HG02973 (cell line): ENCODE data around the gene GRB7.
"Not testable (repeated sequence)": the region's sequence is repeated elsewhere in the genome, so short reads cannot be mapped to it uniquely, and the experiment has no call there.

Experiments
- ATAC-seq: cut with Tn5 transposase; IDR thresholded peaks from one replicate; pipeline ENCODE4 v1.9.1; 2021; ENCODE audit warnings: moderate library complexity; ENCODE audit not compliant: unreplicated experiment

Gene GRB7

DNA sequence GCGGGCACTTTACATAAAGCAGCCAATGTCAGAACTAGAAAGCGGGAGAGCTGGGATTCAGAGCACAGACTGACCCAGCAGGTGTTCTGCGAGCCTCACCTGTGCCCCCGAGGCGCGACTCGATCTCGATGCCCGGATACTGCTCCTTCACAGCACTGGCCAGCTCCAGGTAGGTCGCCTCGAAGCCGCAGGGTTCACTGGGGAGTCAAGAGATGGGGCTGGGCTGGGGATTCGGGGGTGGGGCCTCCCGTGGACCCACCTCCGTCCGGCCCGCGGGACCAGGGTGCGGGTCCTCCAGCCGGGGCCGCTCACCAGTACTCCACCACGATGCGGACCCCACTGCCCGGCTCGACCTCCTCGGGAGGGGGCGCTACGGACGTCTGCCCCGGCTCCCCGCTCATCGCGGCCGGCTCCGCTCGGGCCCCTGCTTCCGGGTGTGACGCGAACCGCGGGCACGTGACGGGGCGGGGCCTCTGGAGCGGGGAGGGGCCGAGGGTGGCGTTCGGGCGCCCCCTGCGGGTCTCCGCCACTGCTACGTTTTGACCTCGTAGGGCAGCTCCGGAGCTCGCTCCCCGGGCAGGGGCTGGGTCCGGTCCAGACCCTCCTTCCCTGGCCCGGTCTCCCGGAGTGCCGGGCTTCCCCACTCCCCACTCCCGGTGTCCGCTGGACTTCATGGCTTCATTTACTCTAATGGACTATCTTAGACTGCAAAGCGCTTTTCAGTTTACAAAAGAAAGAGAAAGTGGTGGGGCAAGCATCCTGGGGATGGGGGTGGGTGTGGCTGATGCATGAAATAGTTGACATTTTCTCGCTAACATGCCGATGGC, 7.4 kb upstream of the GRB7 start, which contains the start of gene MIEN1:
MIEN1 (minus strand) TSS at position 438 of the 827 bp plus-strand sequence; CDS start at position 401, 37 bp downstream.
- ATAC-seq: peak; percentile 82

DNA sequence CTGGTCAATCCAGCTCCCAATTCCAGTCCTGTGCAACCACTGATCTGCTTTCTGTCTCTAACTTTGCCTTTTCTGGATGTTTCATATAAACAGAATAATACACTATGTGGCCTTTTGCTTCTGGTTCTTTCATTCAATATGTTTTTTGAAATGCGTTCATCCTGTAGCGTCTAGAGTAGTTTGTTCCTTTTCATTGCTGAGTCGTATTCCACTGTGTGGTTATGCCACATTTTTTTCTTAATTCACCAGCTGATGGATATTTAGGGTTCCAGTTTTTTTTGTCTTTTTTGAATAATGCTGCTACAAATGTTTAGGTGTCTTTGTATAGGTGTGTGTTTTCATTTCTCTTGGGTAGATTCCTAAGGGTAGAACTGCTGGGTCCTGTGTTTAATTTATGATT, 5.2 kb upstream of the GRB7 start:
- no peak for ATAC-seq

DNA sequence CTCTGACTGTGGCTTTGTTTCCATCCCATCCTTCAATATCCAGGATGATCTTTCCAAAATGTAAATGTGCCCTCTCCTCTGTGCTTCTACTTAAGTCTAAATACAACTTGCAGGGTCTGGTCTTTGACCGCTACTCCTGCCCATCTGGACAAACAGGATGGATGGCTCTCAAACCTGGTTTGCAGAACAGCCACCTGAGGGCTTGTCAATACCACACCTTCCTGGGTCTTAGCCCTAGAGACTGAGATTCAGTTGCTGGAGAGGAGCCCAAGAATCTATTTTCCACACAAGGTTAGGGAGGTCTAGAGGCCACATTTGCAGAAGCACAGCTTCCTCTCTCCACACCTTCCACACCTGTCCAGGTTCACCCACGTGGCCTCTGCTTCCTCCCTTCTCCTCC, 1.9 kb upstream of the GRB7 start:
- no peak for ATAC-seq

DNA sequence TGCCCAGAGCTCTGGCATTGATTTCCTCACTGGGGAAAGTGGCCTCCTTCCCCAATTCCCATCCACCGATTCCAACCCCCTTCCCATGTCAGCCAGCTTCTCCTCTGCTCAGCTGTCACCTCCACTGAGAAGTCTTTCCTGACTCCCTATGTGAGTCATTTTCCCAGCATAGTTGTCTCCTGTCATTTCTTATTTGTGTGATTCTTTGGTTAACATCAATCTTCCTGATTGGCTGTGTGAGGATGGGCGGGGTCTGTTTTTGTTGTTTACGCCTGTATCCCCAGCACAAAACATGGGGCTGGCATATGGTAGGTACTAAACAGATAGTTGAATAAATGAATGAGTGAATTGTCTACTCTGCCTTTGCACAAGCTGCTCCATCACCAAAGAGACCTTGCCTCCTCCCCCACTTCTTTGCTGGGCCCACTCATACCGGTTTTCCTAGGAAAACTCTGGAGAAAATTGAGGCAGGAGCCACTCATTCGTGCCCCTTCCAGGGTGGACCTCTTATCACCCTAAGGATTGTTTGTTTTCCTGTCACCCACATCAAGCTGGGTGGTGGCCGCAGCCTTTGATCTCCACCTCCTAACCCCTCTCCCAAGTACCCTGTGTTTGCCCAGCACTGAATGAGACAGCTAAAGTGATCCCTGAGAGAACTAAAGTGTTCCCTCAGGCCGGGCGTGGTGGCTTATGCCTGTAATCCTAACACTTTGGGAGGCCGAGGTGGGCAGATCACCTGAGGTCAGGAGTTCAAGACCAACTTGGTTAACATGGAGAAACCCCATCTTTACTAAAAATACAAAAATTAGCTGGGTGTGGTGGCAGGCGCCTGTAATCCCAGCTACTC, 1.2 kb upstream of the GRB7 start:
- no peak for ATAC-seq

DNA sequence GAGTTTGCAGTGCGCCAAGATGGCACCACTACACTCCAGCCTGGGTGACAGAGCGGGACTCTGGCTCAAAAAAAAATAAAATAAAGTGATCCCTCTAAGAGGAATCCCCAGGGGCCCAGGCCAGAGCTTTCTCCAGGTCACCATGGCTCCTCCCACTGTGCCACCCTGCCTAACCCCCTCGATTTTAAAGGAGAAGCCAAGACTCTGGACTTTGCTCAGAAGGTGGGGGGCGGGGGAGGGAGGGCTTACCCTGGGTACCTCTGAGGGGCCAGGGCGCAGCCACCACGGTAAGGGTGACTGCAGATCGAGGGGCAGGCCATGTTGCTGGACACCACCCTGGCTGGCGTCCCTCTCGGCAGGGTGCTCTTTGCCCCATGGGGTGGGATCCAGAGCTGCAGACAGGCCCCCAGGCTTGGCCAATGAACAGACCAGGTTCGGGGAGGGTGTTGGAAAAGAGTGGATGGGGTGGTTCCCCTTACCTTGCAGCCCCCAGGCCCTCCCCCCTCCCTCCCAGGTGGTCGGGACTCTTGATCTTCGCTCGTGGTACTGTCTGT, 455 bp upstream of the GRB7 start:
- no peak for ATAC-seq

DNA sequence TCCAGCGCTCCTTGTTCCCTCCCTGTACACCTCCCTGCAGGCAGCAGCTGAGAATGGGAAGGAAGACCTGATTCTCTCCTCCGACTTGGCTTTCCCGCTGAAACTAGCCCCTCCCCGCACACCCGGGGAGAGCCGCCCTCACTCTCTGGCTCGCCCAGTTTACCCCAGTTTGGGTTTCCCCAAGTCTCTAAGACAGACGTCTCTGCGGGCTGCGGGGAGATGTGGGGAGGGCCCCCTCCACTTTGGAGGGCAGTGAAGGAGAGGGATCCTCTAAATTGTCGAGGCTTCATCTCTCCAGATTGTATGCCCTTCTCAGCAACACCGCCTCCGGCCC, 797 bp downstream of the GRB7 start:
- no peak for ATAC-seq

- no peak for ATAC-seq
Measured at GRCh38 chr17:39738983-39739884, 1.5 kb downstream of the GRB7 start.

- no peak for ATAC-seq
Measured at GRCh38 chr17:39739885-39740356, 2.2 kb downstream of the GRB7 start.

DNA sequence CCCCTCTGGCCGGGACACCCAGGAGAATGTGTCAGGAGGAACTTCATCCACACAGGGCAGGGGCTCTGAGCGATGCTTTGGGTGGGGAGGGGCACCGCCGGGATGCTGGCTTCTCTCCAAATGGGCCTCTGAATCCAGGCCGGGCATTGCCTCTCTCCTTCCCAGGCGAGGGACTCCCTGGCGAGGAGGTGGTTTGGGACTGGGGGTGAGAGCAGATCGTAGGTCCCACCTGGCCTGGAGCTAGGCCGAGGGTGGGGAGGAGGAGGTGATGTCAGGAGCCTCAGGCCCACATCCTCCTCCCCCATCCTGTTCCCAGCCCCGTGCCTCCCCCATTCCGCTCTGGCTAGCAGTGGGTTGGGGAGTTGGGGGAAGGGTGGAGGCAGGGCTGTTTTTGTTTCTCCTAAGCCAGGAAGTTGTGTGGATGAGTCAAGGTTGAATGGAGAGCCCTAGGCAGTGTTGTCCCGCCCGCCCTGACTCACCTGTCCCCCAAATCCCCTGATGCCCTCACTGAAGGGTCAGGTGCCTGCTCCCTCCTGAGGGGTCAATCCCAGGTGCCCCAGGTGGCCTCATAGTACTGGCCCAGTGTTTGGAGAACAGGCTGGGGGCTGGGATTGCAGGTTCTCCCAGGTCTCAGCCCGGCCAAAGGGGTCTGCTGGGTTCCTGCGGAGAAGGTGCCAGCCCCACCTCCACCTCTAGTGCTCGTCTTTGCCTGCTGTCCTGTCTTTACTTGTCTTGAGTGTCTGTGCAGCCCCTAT, 2.8 kb downstream of the GRB7 start:
- ATAC-seq: no peak

DNA sequence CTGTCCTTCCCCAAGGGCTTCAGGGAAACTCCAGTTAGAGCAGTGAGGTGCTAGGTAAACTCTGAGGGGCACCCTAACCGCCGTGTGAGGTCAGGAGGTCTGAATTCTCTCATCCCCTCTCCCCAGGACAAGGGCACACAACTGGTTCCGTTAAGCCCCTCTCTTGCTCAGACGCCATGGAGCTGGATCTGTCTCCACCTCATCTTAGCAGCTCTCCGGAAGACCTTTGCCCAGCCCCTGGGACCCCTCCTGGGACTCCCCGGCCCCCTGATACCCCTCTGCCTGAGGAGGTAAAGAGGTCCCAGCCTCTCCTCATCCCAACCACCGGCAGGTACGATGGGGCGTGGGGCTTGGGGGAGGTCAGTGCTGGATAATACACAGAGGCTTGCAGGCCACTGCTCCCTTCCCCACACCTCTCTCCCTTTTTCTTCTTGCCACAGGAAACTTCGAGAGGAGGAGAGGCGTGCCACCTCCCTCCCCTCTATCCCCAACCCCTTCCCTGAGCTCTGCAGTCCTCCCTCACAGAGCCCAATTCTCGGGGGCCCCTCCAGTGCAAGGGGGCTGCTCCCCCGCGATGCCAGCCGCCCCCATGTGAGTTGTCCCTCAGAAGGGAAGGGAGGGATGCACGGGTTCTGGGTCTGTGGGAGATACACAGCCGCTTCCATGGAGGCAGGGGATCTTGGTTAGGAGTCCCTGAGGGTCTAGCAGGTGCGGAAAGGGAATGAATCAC, 4.6 kb downstream of the GRB7 start:
- no peak for ATAC-seq

DNA sequence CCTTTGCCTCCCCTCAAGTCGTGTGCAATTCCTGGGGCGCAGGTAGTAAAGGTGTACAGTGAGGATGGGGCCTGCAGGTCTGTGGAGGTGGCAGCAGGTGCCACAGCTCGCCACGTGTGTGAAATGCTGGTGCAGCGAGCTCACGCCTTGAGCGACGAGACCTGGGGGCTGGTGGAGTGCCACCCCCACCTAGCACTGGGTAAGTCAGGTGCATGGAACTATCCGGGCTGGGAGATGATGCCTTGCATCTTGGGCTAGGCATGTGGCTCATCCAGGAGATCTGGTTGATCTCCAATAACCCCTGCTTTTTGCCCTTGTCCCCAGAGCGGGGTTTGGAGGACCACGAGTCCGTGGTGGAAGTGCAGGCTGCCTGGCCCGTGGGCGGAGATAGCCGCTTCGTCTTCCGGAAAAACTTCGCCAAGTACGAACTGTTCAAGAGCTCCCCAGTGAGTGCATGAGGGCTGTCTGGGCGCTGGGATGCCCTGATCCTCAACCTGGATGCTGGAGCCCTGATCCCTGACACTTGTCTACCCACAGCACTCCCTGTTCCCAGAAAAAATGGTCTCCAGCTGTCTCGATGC, 5.2 kb downstream of the GRB7 start:
- ATAC-seq: no peak

DNA sequence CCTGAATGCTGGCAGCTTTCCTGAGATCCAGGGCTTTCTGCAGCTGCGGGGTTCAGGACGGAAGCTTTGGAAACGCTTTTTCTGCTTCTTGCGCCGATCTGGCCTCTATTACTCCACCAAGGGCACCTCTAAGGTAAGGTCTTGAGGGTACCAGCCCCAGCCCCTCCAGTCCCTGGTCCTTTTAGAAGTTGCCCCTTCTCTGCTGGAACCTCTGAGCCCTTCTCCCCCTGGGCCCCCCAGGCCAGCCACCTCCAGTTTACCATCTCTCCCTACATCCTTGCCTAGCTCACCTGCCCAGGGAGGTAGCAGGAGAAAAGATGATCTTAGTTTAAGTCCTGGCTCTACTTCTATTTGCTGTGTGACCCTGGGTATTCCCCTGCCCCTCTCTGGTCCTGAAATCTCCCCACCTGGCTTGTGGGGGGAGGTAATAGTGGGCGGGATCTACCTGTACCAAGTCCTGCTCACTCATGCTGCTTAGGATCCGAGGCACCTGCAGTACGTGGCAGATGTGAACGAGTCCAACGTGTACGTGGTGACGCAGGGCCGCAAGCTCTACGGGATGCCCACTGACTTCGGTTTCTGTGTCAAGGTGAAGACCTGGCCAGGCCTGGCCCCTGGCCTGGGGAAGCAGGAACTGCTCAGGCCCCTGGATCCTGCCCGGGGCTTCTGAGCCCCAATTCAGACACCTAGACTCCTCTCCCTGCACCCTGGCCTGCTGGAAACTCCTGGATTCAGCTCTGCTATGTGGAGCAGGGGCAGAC, 6.5 kb downstream of the GRB7 start:
- no peak for ATAC-seq

DNA sequence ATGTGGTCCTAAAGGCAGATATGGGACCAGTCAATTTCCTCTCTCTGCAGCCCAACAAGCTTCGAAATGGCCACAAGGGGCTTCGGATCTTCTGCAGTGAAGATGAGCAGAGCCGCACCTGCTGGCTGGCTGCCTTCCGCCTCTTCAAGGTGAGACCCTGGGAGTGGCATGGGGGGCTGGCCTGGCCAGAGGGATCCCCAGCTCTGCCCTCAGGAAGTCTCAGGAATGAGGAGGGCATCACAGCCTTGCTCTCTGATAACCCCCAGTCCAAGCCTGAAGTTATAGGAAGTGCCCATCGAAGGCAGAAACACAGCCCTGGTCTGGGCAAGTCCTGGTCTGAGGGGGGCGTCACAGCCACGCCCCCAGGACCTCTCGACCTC, 7.1 kb downstream of the GRB7 start:
- ATAC-seq: no peak

DNA sequence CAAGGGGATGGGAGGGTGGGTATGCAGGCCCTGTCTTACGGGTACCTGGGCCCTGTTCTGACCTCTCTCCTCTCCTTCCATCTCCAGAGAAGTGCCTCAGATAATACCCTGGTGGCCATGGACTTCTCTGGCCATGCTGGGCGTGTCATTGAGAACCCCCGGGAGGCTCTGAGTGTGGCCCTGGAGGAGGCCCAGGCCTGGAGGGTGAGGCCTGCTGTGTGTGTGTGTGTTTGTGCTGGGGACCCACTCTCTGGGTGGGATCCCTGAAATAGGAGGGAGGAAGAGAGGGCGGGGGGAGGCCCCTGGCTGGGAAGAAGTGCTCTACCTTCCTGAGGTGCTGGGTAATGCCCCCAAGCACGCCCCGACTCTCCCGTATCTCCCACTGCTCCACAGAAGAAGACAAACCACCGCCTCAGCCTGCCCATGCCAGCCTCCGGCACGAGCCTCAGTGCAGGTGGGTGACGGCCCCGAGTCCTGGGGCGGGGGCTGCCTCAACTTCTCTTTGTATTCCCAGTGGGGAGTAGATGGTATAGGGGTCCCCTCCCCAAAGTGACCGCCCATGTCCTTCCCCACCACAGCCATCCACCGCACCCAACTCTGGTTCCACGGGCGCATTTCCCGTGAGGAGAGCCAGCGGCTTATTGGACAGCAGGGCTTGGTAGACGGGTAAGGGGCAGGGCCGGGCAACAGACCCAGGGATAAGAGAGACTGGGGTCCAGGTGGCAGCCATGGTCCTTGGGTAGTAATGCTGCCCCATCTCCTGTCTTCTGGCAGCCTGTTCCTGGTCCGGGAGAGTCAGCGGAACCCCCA, 7.8 kb downstream of the GRB7 start:
- no peak for ATAC-seq

DNA sequence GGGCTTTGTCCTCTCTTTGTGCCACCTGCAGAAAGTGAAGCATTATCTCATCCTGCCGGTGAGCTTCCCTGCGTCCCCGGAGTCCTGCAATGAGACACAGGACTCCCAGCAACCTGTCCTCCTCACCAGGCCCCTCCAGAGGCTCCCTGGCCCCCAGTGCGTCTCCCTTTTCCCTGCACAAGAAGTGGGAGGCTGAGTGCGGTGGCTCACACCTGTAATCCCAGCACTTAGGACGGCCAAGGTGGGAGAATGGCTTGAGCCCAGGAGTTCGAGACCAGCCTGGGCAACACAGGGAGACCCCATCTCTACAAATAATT, 8.4 kb downstream of the GRB7 start:
- ATAC-seq: no peak

DNA sequence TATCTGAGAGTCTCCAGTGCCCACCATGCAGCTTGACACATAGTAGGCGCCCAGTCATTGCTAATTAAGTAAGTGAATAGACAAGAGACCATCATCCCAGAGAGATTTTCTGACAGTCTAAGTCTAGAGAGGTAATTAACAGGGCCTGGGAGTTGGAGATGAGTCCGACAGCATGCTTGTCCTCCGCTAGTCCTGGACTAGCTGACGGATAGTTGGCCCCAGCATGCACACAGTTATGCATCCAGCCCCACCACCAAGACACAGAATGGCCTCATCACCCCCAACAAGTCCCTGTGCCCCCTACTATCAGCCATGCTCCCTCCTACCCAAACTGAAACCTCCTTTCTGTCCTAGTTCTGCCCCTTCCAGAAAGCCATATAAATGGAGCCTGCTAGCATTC, 10.0 kb downstream of the GRB7 start:
- no peak for ATAC-seq

DNA sequence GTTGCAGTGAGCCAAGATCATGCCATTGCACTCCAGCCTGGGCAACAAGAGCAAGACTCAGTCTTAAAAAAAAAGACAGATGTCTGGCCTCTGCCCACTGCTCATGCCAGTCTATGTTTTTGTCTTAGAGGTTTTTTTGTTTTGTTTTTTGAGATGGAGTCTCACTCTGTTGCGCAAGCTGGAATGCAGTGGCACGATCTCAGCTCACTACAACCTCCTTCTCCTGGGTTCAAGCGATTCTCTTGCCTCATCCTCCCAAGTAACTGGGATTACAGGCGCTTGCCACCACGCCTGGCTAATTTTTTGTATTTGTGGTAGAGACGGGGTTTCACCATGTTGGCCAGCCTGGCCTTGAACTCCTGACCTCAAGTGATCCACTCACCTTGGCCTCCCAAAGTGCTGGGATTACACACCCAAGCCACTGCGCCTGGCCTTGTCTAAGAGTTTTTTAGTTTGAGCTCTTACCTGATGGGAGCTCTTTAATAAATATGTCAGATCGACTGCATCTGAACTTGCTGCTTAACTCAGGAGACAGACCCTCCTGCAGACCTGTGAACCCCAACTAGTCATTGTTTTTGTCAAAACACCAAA, 10.8 kb downstream of the GRB7 start:
- ATAC-seq: not testable (repeated sequence)
